GM18861 (cell line): ENCODE measurements around the gene NR5A1.

Source experiments
- ATAC-seq: cut with Tn5 transposase; IDR thresholded peaks from one replicate; pipeline ENCODE4 v1.9.1; 2021; ENCODE audit not compliant: unreplicated experiment

NR5A1 gene

GRCh38 chr9:124514874-124515273 is 7.7 kb upstream of the NR5A1 start:
- ATAC-seq = no peak

GRCh38 chr9:124514125-124514524 is 6.9 kb upstream of the NR5A1 start:
- ATAC-seq = no peak

GRCh38 chr9:124513376-124513994 is 6.3 kb upstream of the NR5A1 start:
- no peak for ATAC-seq

- ATAC-seq = no peak
These were observed 5.6 kb upstream of the NR5A1 start for GRCh38 chr9:124512806-124513204.

GRCh38 chr9:124511891-124512805 is 4.9 kb upstream of the NR5A1 start:
- no peak for ATAC-seq

GRCh38 chr9:124511426-124511840 is 4.2 kb upstream of the NR5A1 start:
- no peak for ATAC-seq

- no peak for ATAC-seq
These were observed 3.6 kb upstream of the NR5A1 start for GRCh38 chr9:124510650-124511425.

- no peak for ATAC-seq
These were observed 753 bp upstream of the NR5A1 start for GRCh38 chr9:124507880-124508423.

- no peak for ATAC-seq
These were observed 766 bp downstream of the NR5A1 start for GRCh38 chr9:124506433-124506832.

GRCh38 chr9:124505901-124506346 is 1.3 kb downstream of the NR5A1 start:
- no peak for ATAC-seq

GRCh38 chr9:124505006-124505900 is 1.9 kb downstream of the NR5A1 start:
- no peak for ATAC-seq

- ATAC-seq = no peak
These were observed 2.6 kb downstream of the NR5A1 start for GRCh38 chr9:124504530-124505005.

- no peak for ATAC-seq
These were observed 3.3 kb downstream of the NR5A1 start for GRCh38 chr9:124503713-124504529.

GRCh38 chr9:124502711-124503702 is 4.2 kb downstream of the NR5A1 start:
- no peak for ATAC-seq

GRCh38 chr9:124501771-124502320 is 5.4 kb downstream of the NR5A1 start:
- ATAC-seq = no peak

- ATAC-seq = no peak
These were observed 6.2 kb downstream of the NR5A1 start for GRCh38 chr9:124500796-124501611.
